NCI-H748 (cell line): ENCODE results near the gene POLR2F.
"Not testable (repeated sequence)": the region's sequence is repeated elsewhere in the genome, so short reads cannot be mapped to it uniquely, and the experiment has no call there.

Experiments
- DNase-seq: peaks from one replicate; lab custom pipeline; 2025; ENCODE audit not compliant: unreplicated experiment; lab: John Stamatoyannopoulos, UW

The POLR2F gene

GRCh38 chr22:37925330-37925729 lies 28.2 kb upstream of the POLR2F start:
- DNase-seq: no peak

- no peak for DNase-seq
Observed at GRCh38 chr22:37925767-37926166, 27.7 kb upstream of the POLR2F start.

- DNase-seq: no peak
Observed at GRCh38 chr22:37926358-37926757, 27.1 kb upstream of the POLR2F start.

DNA sequence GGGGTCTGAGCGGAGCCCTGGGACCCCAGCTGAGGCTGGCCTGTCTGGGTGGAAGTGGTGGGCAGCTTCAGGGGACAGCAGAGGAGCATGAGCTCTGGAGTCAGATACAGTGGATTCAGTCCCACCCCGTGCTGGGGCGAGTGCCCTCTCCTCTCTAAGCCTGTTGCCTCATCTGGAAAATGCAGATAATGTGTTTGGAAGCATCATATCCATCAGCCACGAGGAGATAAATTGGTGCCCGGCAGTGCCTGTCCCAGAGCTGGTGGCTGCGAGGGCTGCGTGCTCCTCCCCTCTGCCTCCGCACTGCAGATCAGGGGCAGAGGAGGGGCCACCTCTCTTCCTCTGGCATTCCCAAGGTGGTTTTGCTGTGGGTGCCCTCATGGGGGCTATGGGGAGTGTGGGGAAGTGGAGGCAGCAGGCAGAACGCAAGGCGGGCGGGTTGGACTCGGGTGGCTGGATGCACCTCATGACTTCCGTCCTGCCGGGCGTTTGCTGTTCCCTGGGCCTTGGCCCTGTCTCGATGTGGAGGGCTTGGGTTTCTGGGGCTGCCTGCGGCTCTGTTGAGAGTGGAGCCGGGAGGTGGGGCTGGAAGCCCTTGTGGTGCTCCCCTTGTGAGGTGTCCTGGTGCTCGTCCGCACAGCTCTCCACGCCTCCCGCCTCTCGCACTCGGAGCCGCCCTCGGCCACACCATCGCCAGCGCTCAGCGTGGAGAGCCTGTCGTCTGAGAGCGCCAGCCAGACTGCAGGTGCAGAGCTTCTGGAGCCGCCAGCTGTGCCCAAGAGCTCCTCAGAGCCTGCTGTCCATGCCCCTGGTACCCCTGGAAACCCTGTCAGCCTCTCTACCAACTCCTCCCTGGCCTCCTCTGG lies 26.5 kb upstream of the POLR2F start:
- DNase-seq: no peak

- DNase-seq: no peak
Observed at GRCh38 chr22:37927637-37927936, 25.9 kb upstream of the POLR2F start.

DNA sequence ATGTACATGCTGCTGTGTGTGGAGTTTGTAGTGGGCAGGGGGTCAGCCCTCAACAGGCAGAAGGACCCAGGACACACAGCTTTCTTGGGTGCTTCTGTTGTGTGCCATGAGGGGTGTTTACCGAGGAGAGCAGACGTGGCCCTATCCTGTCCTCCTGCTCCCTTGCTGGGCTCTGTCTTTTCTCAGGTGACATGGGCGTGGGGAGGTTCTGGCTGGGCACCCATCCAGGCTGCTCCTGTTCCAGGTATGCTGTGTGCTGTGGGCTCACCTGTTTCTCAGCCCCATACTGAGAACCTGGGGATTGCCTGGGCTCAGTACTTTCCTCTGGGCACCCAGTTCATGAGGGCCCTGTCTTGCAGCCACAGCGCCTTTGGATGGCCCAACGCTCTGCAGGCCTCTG lies 24.1 kb upstream of the POLR2F start:
- DNase-seq: no peak

DNA sequence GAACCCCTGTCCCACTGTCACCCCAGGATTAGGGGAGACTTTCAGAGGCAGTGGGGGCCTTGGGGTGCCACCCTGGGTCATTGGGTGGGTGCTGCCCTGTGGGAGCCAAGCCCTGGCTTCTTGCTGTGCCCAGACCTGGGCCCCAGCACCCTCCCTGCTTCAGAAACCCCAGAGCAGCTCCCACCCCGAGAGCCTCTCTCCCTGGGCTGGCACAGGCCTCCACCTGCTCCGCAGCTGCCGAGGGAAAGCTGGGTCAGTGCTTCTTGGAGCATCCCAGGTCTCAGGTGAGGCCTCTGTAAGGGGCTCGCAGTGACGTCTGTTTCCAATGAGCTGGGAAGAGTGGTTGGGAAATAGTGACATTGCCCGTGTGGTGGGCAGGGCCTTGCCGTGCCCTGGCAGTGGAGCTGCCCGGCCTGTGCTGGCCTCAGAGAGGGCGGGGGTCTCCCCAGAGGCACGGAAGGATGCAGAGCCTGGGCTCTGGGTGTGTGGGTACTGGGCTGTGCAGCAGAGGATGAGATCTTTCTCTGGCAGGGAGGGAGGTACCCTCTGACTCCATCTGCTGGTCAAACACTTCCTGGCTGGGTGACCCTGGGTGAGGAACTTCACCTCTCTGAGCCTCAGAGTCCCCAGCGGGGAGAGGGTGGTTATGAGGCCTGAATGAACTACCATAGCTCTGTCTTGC lies 23.1 kb upstream of the POLR2F start:
- DNase-seq: peak; percentile 4

DNA sequence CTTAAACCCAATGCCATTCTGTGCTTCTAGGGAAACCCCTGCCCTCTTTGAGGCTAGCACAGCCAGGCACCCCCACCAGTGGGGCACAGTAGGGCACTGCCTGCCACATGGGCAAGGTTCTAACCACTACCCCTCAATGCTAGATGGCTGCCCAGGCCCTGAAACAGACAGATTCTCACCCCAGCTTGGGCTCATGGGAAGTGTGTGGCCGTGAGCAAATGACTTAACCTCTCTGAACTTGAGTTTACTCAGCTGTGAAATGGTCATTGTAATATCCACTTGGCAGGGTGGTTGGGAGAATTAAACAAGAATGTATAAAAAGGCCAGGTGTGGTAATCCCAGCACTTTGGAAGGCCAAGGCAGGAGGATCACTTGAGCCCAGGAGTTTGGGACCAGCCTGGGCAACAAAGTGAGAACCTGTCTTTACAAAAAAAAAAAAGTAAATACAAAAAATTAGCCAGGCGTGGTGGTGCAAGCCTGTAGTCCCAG lies 22.5 kb upstream of the POLR2F start:
- peak; percentile 5 for DNase-seq

GRCh38 chr22:37931893-37932389 lies 21.6 kb upstream of the POLR2F start:
- DNase-seq: no peak

DNA sequence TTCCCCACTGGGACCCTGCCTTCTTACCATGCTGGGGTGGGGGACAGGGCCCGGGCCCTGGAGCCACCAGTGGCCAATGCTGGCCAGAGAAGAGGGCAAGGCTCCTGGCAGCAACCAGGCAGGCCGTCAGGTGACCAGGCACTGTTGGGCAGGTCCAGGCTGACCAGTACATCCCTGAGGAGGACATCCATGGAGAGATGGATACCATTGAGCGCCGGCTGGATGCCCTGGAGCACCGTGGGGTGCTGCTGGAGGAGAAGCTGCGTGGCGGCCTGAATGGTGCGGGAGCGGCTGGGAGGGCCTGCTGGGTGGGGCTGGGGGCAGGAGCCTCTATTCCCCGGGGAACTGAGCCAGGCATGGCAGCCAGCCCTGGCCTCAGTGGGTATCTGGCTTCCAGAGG lies 21.1 kb upstream of the POLR2F start:
- DNase-seq: no peak

GRCh38 chr22:37932821-37933578 lies 20.5 kb upstream of the POLR2F start:
- DNase-seq: no peak

GRCh38 chr22:37933711-37934376 lies 19.7 kb upstream of the POLR2F start:
- peak; percentile 63 for DNase-seq

DNA sequence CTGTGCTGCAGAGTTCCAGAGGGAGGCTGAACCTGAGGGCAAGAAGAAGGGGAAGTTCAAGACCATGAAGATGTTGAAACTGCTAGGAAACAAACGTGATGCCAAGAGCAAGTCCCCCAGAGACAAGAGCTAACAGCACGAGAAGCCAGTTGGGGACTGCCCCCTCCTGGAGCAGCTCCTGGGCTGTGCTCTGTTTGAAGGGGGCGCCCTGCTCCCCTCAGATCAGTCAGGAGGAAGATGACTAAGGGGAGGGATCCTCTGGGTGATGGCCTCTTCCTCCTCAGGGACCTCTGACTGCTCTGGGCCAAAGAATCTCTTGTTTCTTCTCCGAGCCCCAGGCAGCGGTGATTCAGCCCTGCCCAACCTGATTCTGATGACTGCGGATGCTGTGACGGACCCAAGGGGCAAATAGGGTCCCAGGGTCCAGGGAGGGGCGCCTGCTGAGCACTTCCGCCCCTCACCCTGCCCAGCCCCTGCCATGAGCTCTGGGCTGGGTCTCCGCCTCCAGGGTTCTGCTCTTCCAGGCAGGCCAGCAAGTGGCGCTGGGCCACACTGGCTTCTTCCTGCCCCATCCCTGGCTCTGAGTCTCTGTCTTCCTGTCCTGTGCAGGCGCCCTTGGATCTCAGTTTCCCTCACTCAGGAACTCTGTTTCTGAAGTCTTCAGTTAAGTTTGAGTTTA lies 12.7 kb upstream of the POLR2F start:
- no peak for DNase-seq

DNA sequence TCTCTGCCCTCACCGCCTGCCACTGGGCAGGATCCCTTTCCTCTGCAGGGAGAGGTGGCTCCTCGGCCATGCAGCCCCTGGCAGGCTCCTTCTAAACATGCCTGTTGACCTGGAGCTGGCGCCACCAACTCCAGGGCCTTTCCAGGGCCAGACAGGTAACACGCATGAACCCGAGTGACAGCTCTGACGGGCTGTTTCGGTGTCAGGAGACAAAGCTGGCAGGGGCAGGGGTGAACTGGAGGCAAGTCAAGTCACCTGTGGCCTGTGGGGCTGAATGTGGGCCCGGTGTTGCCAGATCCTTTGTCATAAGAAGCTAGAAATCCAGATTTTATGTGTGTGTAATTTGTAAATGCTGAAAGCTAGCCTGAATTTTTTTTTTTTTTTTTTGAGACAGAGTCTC lies 11.4 kb upstream of the POLR2F start:
- DNase-seq: no peak

GRCh38 chr22:37943136-37943824 lies 10.2 kb upstream of the POLR2F start:
- no peak for DNase-seq

GRCh38 chr22:37943825-37944198 lies 9.7 kb upstream of the POLR2F start:
- DNase-seq: no peak

DNA sequence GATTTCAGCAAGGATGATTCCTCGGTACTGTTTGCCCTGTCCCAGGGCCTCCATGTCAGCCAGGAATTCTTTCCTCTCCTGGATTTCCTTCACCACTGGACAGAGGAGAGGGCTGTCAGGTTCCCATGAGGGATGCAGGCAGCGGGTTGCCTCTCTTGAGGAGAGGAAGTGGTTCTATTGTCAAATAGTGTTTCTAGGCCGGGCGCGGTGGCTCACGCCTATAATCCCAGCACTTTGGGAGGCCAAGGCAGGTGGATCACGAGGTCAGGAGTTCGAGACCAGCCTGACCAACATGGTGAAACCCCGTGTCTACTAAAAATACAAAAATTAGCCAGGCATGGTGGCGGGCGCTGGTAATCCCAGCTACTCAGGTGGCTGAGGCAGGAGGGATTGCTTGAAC lies 9.1 kb upstream of the POLR2F start:
- DNase-seq: not testable (repeated sequence)

GRCh38 chr22:37947142-37947795 lies 6.2 kb upstream of the POLR2F start:
- not testable (repeated sequence) for DNase-seq

DNA sequence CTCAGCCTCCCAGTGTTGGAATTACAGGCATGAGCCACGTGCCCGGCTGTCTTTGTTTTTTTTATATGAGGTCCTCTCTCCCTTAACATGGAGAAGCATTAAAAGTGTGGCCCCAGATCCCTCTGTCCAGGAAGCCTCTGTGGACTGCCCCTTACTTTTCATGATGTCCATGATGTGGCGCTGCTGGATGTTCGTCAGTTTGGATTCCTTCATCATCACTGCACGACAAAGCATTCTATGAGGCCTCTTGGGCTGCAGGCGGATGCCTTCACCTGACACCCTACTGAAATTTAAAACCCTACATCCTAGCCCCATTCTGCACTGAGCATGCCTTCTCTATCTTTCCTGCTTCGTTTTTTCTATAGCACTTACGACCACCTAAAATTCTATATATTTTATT lies 2.2 kb upstream of the POLR2F start:
- DNase-seq: no peak
